Mesenchymal stem cell (in vitro differentiated cells and primary cell): ENCODE measurements around the gene TMEM61.

Experiments used
- DNase-seq: peaks from one replicate; pipeline ENCODE4 v3.0.0-alpha.2; 2013
- H2AFZ ChIP-seq: one replicate; pipeline ENCODE4 v1.6.1; 2013; ENCODE audit warnings: low read depth, mild to moderate bottlenecking, control low read depth, inconsistent platforms, low read length, moderate library complexity
- H2AK5ac ChIP-seq: 2 replicates; pipeline ENCODE4 v1.6.1; 2013; ENCODE audit warnings: low read length, moderate library complexity, mild to moderate bottlenecking, inconsistent platforms; ENCODE audit not compliant: severe bottlenecking
- H2BK120ac ChIP-seq: one replicate; pipeline ENCODE4 v1.6.1; 2013; ENCODE audit warnings: low read depth, mild to moderate bottlenecking, inconsistent platforms, low read length, moderate library complexity
- H2BK12ac ChIP-seq, 2 experiments: one replicate each; pipeline ENCODE4 v1.6.1; 2013; ENCODE audit warnings: inconsistent platforms in 2 of 2, low read length in 2 of 2, mild to moderate bottlenecking in 2 of 2, moderate library complexity in 2 of 2, control low read depth in 1 of 2
- H2BK15ac ChIP-seq: one replicate; pipeline ENCODE4 v1.6.1; 2013; ENCODE audit warnings: mild to moderate bottlenecking, low read depth, inconsistent platforms; ENCODE audit not compliant: poor library complexity, severe bottlenecking
- H2BK5ac ChIP-seq: 2 replicates; pipeline ENCODE4 v1.6.1; 2013; ENCODE audit warnings: low read depth, mild to moderate bottlenecking, low read length, control low read depth, inconsistent platforms; ENCODE audit not compliant: poor library complexity, severe bottlenecking
- H3K14ac ChIP-seq, 2 experiments: one replicate each; pipeline ENCODE4 v1.6.1; 2013; ENCODE audit warnings: inconsistent platforms in 2 of 2, low read length in 2 of 2, control low read depth in 1 of 2, mild to moderate bottlenecking in 1 of 2, moderate library complexity in 1 of 2
- H3K18ac ChIP-seq, 2 experiments: one replicate each; pipeline ENCODE4 v1.6.1; 2013; ENCODE audit warnings: inconsistent platforms in 2 of 2, low read length in 2 of 2, control low read depth in 1 of 2, low read depth in 1 of 2, mild to moderate bottlenecking in 1 of 2
- H3K23ac ChIP-seq, 2 experiments: one replicate each; pipeline ENCODE4 v1.6.1; 2013; ENCODE audit warnings: inconsistent platforms in 2 of 2, low read length in 2 of 2, mild to moderate bottlenecking in 2 of 2, moderate library complexity in 2 of 2, control low read depth in 1 of 2
- H3K27ac ChIP-seq: 2 replicates; pipeline ENCODE4 v1.5.1; 2013; ENCODE audit warnings: mild to moderate bottlenecking, moderate library complexity, low read length, control low read depth, inconsistent platforms; ENCODE audit not compliant: poor library complexity, severe bottlenecking
- H3K27me3 ChIP-seq, 2 experiments: 2 replicates each; pipeline versions ENCODE4 v1.6.1 to v1.7.0; 2013; ENCODE audit warnings: low read length in 2 of 2, mild to moderate bottlenecking in 2 of 2, moderate library complexity in 2 of 2, control low read depth in 1 of 2, inconsistent platforms in 1 of 2; ENCODE audit not compliant: control insufficient read depth in 1 of 2, insufficient read depth in 1 of 2
- H3K36me3 ChIP-seq, 2 experiments: 2 replicates each; pipeline versions ENCODE4 v1.6.1 to v1.7.0; 2013; ENCODE audit warnings: low read length in 2 of 2, control low read depth in 1 of 2, inconsistent platforms in 1 of 2, low read depth in 1 of 2, mild to moderate bottlenecking in 1 of 2; ENCODE audit not compliant: insufficient read depth in 2 of 2, control insufficient read depth in 1 of 2
- H3K4ac ChIP-seq, 2 experiments: one replicate each; pipeline ENCODE4 v1.6.1; 2013; ENCODE audit warnings: inconsistent platforms in 2 of 2, low read length in 2 of 2, mild to moderate bottlenecking in 2 of 2, moderate library complexity in 2 of 2, control low read depth in 1 of 2, low read depth in 1 of 2
- H3K4me1 ChIP-seq: 2 replicates; pipeline ENCODE4 v1.6.1; 2013; ENCODE audit warnings: low read depth, low read length, control low read depth; ENCODE audit not compliant: control insufficient read depth, insufficient read depth
- H3K4me2 ChIP-seq: 2 replicates; pipeline ENCODE4 v1.6.1; 2013; ENCODE audit warnings: low read length, mild to moderate bottlenecking, inconsistent platforms; ENCODE audit not compliant: poor library complexity, severe bottlenecking
- H3K4me3 ChIP-seq, 2 experiments: 2 replicates each; pipeline versions ENCODE4 v1.5.1 to v1.7.0; 2013; ENCODE audit warnings: low read length in 2 of 2, mild to moderate bottlenecking in 2 of 2, control low read depth in 1 of 2, low read depth in 1 of 2; ENCODE audit not compliant: insufficient read depth in 1 of 2
- H3K79me1 ChIP-seq: replicated peaks from 2 replicates; pipeline ENCODE4 v1.6.1; 2013; ENCODE audit warnings: mild to moderate bottlenecking, control low read depth, low read length, inconsistent platforms; ENCODE audit not compliant: poor library complexity, severe bottlenecking
- H3K9ac ChIP-seq: 2 replicates; pipeline ENCODE4 v1.7.0; 2013; ENCODE audit warnings: mild to moderate bottlenecking, low read length, moderate library complexity
- H3K9me3 ChIP-seq: 2 replicates; pipeline ENCODE4 v1.7.0; 2013; ENCODE audit warnings: mild to moderate bottlenecking, low read length; ENCODE audit not compliant: control insufficient read depth
- H4K8ac ChIP-seq: one replicate; pipeline ENCODE4 v1.6.1; 2013; ENCODE audit warnings: inconsistent platforms, mild to moderate bottlenecking, low read length, moderate library complexity
- H4K91ac ChIP-seq: one replicate; pipeline ENCODE4 v1.6.1; 2013; ENCODE audit warnings: mild to moderate bottlenecking, low read length, inconsistent platforms
- WGBS: methylation state at CpG from one replicate; pipeline ENCODE4 v1.1.7; 2013; ENCODE audit warnings: mixed read lengths; 5-methylcytosine and 5-hydroxymethylcytosine counted together

TMEM61 gene

GRCh38 chr1:54980046-54980527 lies 341 bp upstream of the TMEM61 start:
- Histone ChIP-seq H3K23ac (no peak overlapping the region), H3K4me2 (peak overlapping the region; percentile 84), H3K18ac (no peak overlapping the region), H4K91ac (no peak overlapping the region), H2BK5ac (no peak overlapping the region), H3K4me1 (peaks cover 11% of the 10 kb centered on the region), H2BK12ac (no peak overlapping the region), H3K27me3 (peaks cover 42 to 59% of the 10 kb centered on the region in 2 experiments), H3K14ac (no peak overlapping the region), H3K27ac (no peak overlapping the region), H4K8ac (no peak overlapping the region), H3K9me3 (no peaks in the 10 kb centered on the region), H3K4ac (no peak overlapping the region), H2AFZ (peak overlapping the region; percentile 73), H2BK15ac (no peak overlapping the region), H3K79me1 (no peaks in the 10 kb centered on the region), H2BK120ac (no peak overlapping the region), H2AK5ac (no peak overlapping the region), H3K9ac (peak overlapping the region; percentile 51), H3K36me3 (no peaks in the 10 kb centered on the region), H3K4me3 (peak overlapping the region; percentile 55 to 60)
- DNase-seq, result no peak
- 39% methylated on average over 25 of the region's 25 CpGs for WGBS

GRCh38 chr1:54981466-54981865 lies 1.0 kb downstream of the TMEM61 start:
- no peak overlapping the region for H3K9ac ChIP-seq
- H2AFZ ChIP-seq, result no peak overlapping the region
- H3K4me3 ChIP-seq, result no peak overlapping the region
- no peak overlapping the region for H3K18ac ChIP-seq
- H2BK5ac ChIP-seq, result no peak overlapping the region
- H3K4me2 ChIP-seq, result no peak overlapping the region
- no peak overlapping the region for H2AK5ac ChIP-seq
- H2BK120ac ChIP-seq, result no peak overlapping the region
- H3K27ac ChIP-seq, result no peak overlapping the region
- H3K27me3 ChIP-seq, result peaks cover 42 to 59% of the 10 kb centered on the region in 2 experiments
- no peaks in the 10 kb centered on the region for H3K9me3 ChIP-seq
- no peaks in the 10 kb centered on the region for H3K79me1 ChIP-seq
- H3K23ac ChIP-seq, result no peak overlapping the region
- no peak for DNase-seq
- H3K4ac ChIP-seq, result no peak overlapping the region
- no peak overlapping the region for H3K14ac ChIP-seq
- H4K8ac ChIP-seq, result no peak overlapping the region
- WGBS, result 89% methylated on average over 8 of the region's 8 CpGs
- H3K36me3 ChIP-seq, result no peaks in the 10 kb centered on the region
- H2BK12ac ChIP-seq, result no peak overlapping the region
- no peak overlapping the region for H4K91ac ChIP-seq
- H2BK15ac ChIP-seq, result no peak overlapping the region
- peaks cover 12% of the 10 kb centered on the region for H3K4me1 ChIP-seq

DNA sequence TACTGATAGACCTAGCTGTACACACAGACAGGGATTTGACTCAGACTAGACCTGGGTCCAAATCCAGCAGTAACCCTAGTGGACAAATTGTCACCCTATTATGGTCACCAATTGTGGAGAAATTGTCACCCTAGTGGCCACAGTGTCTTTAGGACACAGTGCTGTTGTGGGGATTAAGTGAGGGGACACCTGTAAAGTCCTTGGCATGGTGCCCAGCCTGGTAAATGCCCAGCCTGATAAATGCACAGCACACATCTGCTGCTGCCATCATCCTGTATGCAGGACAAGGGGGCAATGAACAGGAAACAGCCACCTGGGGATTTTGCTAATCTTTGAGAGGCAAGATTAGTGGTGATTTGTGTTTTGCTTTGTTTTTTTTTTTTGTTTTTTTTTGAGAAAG lies 2.3 kb downstream of the TMEM61 start:
- Histone ChIP-seq H2BK15ac (no peak overlapping the region), H3K4me2 (no peak overlapping the region), H2AK5ac (no peak overlapping the region), H4K91ac (no peak overlapping the region), H3K27ac (no peak overlapping the region), H3K27me3 (peaks cover 42 to 59% of the 10 kb centered on the region in 2 experiments), H2BK120ac (no peak overlapping the region), H3K4me1 (peaks cover 15% of the 10 kb centered on the region), H2BK5ac (no peak overlapping the region), H3K18ac (no peak overlapping the region), H3K14ac (no peak overlapping the region), H3K79me1 (no peaks in the 10 kb centered on the region), H3K4me3 (no peak overlapping the region), H4K8ac (no peak overlapping the region), H2BK12ac (no peak overlapping the region), H3K4ac (no peak overlapping the region), H3K9ac (no peak overlapping the region), H3K9me3 (no peaks in the 10 kb centered on the region), H3K36me3 (no peaks in the 10 kb centered on the region), H3K23ac (no peak overlapping the region), H2AFZ (no peak overlapping the region)
- no peak for DNase-seq

DNA sequence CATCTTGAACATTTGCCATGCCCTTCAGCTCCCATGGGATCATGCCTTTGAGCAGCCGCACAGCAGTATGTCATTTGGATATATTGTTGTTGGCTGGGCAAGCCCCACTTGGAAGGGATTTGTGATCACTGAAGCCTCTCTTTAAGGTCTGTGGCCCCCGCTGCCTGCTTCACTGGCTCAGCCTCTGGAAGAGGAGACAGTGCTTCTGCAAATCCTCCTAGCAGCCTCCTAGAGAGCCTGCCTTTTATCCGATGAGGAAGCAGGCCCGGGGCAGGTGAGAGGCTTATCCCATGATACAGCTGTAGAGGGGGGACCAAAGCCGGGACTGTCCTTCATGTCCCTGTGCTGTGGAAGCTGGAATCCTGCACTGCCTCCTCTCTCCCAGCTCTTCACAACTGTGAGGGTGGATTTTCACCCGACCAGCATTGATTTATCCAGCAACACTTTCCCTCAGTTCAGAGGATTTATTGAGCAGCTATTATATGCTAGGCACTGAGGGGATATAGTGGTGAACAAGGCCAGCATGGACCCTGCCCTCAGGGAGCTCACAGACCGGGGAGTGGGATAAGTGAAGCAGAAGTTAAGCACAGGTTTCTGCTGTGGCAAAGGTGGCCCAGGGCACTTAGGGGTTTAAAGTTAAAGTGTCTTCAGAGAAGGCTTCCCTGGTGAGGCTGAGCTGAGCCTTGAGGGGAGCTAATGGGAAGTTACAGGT lies 3.9 kb downstream of the TMEM61 start:
- H4K91ac ChIP-seq, result no peak overlapping the region
- H2AFZ ChIP-seq, result no peak overlapping the region
- H3K9me3 ChIP-seq, result no peaks in the 10 kb centered on the region
- no peak overlapping the region for H2BK5ac ChIP-seq
- no peak overlapping the region for H2BK12ac ChIP-seq
- 78% methylated on average over 7 of the region's 7 CpGs for WGBS
- H3K36me3 ChIP-seq, result peaks cover 0 to under 1% of the 10 kb centered on the region in 2 experiments
- no peak overlapping the region for H2BK15ac ChIP-seq
- peaks cover 20% of the 10 kb centered on the region for H3K4me1 ChIP-seq
- H4K8ac ChIP-seq, result no peak overlapping the region
- DNase-seq, result no peak
- no peak overlapping the region for H2AK5ac ChIP-seq
- no peak overlapping the region for H3K23ac ChIP-seq
- no peaks in the 10 kb centered on the region for H3K79me1 ChIP-seq
- no peak overlapping the region for H2BK120ac ChIP-seq
- no peak overlapping the region for H3K14ac ChIP-seq
- H3K27me3 ChIP-seq, result peaks cover 31 to 51% of the 10 kb centered on the region in 2 experiments
- H3K4me2 ChIP-seq, result no peak overlapping the region
- H3K4ac ChIP-seq, result no peak overlapping the region
- H3K18ac ChIP-seq, result no peak overlapping the region
- H3K9ac ChIP-seq, result no peak overlapping the region
- H3K4me3 ChIP-seq, result no peak overlapping the region
- H3K27ac ChIP-seq, result no peak overlapping the region
